ENCODE results near the gene ARID3B.

ARID3B gene

GRCh38 chr15:74573987-74574386, 33.0 kb downstream of the ARID3B start:
- Histone ChIP-seq H3K27me3 (ENCODE audit: insufficient read depth, low read depth, severe bottlenecking) (no peaks in the 10 kb centered on the region), H3K9me3 (ENCODE audit: severe bottlenecking) (no peaks in the 10 kb centered on the region), H3K36me3 (peaks cover 69% of the 10 kb centered on the region), H3K4me3 (ENCODE audit: low read depth, low read length) (no peak overlapping the region), H3K27ac (peak overlapping the region; percentile 86)
- DNase-seq, result no peak
- TF ChIP-seq CTCF (IDR thresholded peaks at IDR 0.05; ENCODE audit: low read depth, low read length), result no peak

GRCh38 chr15:74578496-74578994, 37.5 kb downstream of the ARID3B start:
- Histone ChIP-seq H3K4me3 (ENCODE audit: low read depth, low read length) (no peak overlapping the region), H3K27ac (no peak overlapping the region), H3K27me3 (ENCODE audit: insufficient read depth, low read depth, severe bottlenecking) (no peaks in the 10 kb centered on the region), H3K9me3 (ENCODE audit: severe bottlenecking) (no peaks in the 10 kb centered on the region), H3K36me3 (peaks cover 73% of the 10 kb centered on the region)
- no peak for TF ChIP-seq CTCF (IDR thresholded peaks at IDR 0.05; ENCODE audit: low read depth, low read length)
- no peak for DNase-seq

- no peak for TF ChIP-seq CTCF (IDR thresholded peaks at IDR 0.05; ENCODE audit: low read depth, low read length)
- H3K36me3 ChIP-seq, result peaks cover 68% of the 10 kb centered on the region
Observed at GRCh38 chr15:74579001-74579400, 38.0 kb downstream of the ARID3B start.

GRCh38 chr15:74580538-74581350, 39.7 kb downstream of the ARID3B start:
- Histone ChIP-seq H3K36me3 (peaks cover 65% of the 10 kb centered on the region), H3K9me3 (ENCODE audit: severe bottlenecking) (no peaks in the 10 kb centered on the region), H3K27me3 (ENCODE audit: insufficient read depth, low read depth, severe bottlenecking) (no peaks in the 10 kb centered on the region), H3K27ac (no peak overlapping the region), H3K4me3 (ENCODE audit: low read depth, low read length) (no peak overlapping the region)
- TF ChIP-seq CTCF (IDR thresholded peaks at IDR 0.05; ENCODE audit: low read depth, low read length), result no peak
- no peak for DNase-seq

More at GRCh38 chr15:74579001-74579400, 38.0 kb downstream of the ARID3B start:
- Histone ChIP-seq H3K27ac (no peak overlapping the region), H3K9me3 (ENCODE audit: severe bottlenecking) (no peaks in the 10 kb centered on the region), H3K27me3 (ENCODE audit: insufficient read depth, low read depth, severe bottlenecking) (no peaks in the 10 kb centered on the region), H3K4me3 (ENCODE audit: low read depth, low read length) (no peak overlapping the region)
- no peak for DNase-seq

GRCh38 chr15:74584204-74584603, 43.2 kb downstream of the ARID3B start:
- Histone ChIP-seq H3K36me3 (peaks cover 49% of the 10 kb centered on the region), H3K27me3 (ENCODE audit: insufficient read depth, low read depth, severe bottlenecking) (no peaks in the 10 kb centered on the region), H3K4me3 (ENCODE audit: low read depth, low read length) (no peak overlapping the region), H3K27ac (no peak overlapping the region), H3K9me3 (ENCODE audit: severe bottlenecking) (no peaks in the 10 kb centered on the region)
- no peak for DNase-seq
- TF ChIP-seq CTCF (IDR thresholded peaks at IDR 0.05; ENCODE audit: low read depth, low read length), result no peak

Measured in WERI-Rb-1 (cell line).